ENCODE measurements around the gene INPP4B. TPM values are rescaled to one million over a fixed set of nuclear protein-coding genes. Genes with fewer than 3 reads are reported as not detected.
A peak's percentile ranks its signal among the peaks of the same experiment; 100 is the strongest.

The INPP4B gene
- polyA plus RNA-seq, 1 of the 3 experiments (the other 2 are of a cell fraction): 0.08 TPM

- POLR2A ChIA-PET: no interaction called here
- H3K9me3 ChIP-seq: no peaks in the 10 kb centered on the region
- H3K9ac ChIP-seq: no peak overlapping the region
- no peaks in the 10 kb centered on the region for H3K79me2 ChIP-seq (ENCODE audit: insufficient read depth)
- CTCF ChIA-PET: no interaction called here
- no peak overlapping the region for H3K4me3 ChIP-seq (ENCODE audit: low read depth in 2 of 2, low read length in 1 of 2)
- no peaks in the 10 kb centered on the region for H3K36me3 ChIP-seq (replicated peaks in 1 of 2; ENCODE audit: control insufficient read depth in 1 of 2, insufficient read depth in 2 of 2, low read length in 1 of 2)
- H3K27ac ChIP-seq (ENCODE audit: low read depth in 2 of 2, low read length in 1 of 2): no peak overlapping the region
- no peaks in the 10 kb centered on the region for H3K27me3 ChIP-seq (ENCODE audit: insufficient read depth)
- H3K4me2 ChIP-seq: no peak overlapping the region
- DNase-seq: no peak
- TF ChIP-seq RCOR1 (IDR thresholded peaks at IDR 0.05; ENCODE audit: low read length) (no peak), JUND (IDR thresholded peaks at IDR 0.05) (no peak), GATA2 (CRISPR knock-in tag; IDR thresholded peaks at IDR 0.05) (no peak), MXI1 (IDR thresholded peaks at IDR 0.05; ENCODE audit: low read depth, low read length) (no peak), RFX5 (IDR thresholded peaks at IDR 0.05; ENCODE audit: low read length) (no peak), FOXM1 (IDR thresholded peaks at IDR 0.05; ENCODE audit: low read depth) (no peak), USF2 (IDR thresholded peaks at IDR 0.05; ENCODE audit: borderline replicate concordance, low read depth, low read length) (no peak), SIN3A (IDR thresholded peaks at IDR 0.05; ENCODE audit: borderline replicate concordance, low read depth, low read length) (no peak), MAX (IDR thresholded peaks at IDR 0.05; ENCODE audit: low read depth) (no peak), ELF1 (IDR thresholded peaks at IDR 0.05) (no peak)
- H4K20me1 ChIP-seq (ENCODE audit: insufficient read depth): no peaks in the 10 kb centered on the region
- no peaks in the 10 kb centered on the region for H3F3A ChIP-seq (replicated peaks; ENCODE audit: insufficient read depth)
- no peaks in the 10 kb centered on the region for H3K4me1 ChIP-seq (ENCODE audit: control insufficient read depth in 1 of 2, insufficient read depth in 2 of 2, low read depth in 1 of 2, low read length in 1 of 2)
- H2AFZ ChIP-seq (ENCODE audit: low read depth): no peak overlapping the region
- no peaks in the 10 kb centered on the region for H3K9me2 ChIP-seq
Measured at GRCh38 chr4:142201041-142201440, 645.1 kb downstream of the INPP4B start.

- H3K9me2 ChIP-seq: no peaks in the 10 kb centered on the region
- H3K9me3 ChIP-seq: no peaks in the 10 kb centered on the region
- H3K4me3 ChIP-seq (ENCODE audit: low read depth in 2 of 2, low read length in 1 of 2): no peak overlapping the region
- H3F3A ChIP-seq (replicated peaks; ENCODE audit: insufficient read depth): no peaks in the 10 kb centered on the region
- 75% methylated on average over 2 of the region's 2 CpGs for WGBS (ENCODE audit: low lambda C conversion rate)
- ChIA-PET CTCF (no interaction called here), POLR2A (no interaction called here)
- TF ChIP-seq TCF12 (IDR thresholded peaks at IDR 0.05) (peak; percentile 25; the same call in 1 of the 2 replicates), JUND (IDR thresholded peaks at IDR 0.05) (no peak), NFIC (IDR thresholded peaks at IDR 0.05; ENCODE audit: borderline replicate concordance) (peak; percentile 48; the same call in 1 of the 2 replicates)
- H3K36me3 ChIP-seq (replicated peaks in 1 of 2; ENCODE audit: control insufficient read depth in 1 of 2, insufficient read depth in 2 of 2, low read length in 1 of 2): no peaks in the 10 kb centered on the region
- no peak overlapping the region for H3K9ac ChIP-seq
- no peaks in the 10 kb centered on the region for H3K4me1 ChIP-seq (ENCODE audit: control insufficient read depth in 1 of 2, insufficient read depth in 2 of 2, low read depth in 1 of 2, low read length in 1 of 2)
- no peak overlapping the region for H2AFZ ChIP-seq (ENCODE audit: low read depth)
- H3K79me2 ChIP-seq (ENCODE audit: insufficient read depth): no peaks in the 10 kb centered on the region
- H3K4me2 ChIP-seq: no peak overlapping the region; the same call in 1 of the 2 replicates
- H3K27ac ChIP-seq (ENCODE audit: low read depth in 2 of 2, low read length in 1 of 2): peak overlapping the region in 1 of 2 experiments; percentile 39; a peak in 1 of 4 replicates
- H3K27me3 ChIP-seq (ENCODE audit: insufficient read depth): no peaks in the 10 kb centered on the region
- no peak for DNase-seq
- no peaks in the 10 kb centered on the region for H4K20me1 ChIP-seq (ENCODE audit: insufficient read depth)
Measured at GRCh38 chr4:142194905-142195304, 651.2 kb downstream of the INPP4B start.

- ChIA-PET POLR2A (no interaction called here), CTCF (no interaction called here)
- no peak overlapping the region for H2AFZ ChIP-seq (ENCODE audit: low read depth)
- no peaks in the 10 kb centered on the region for H4K20me1 ChIP-seq (ENCODE audit: insufficient read depth)
- no peaks in the 10 kb centered on the region for H3K27me3 ChIP-seq (ENCODE audit: insufficient read depth)
- H3K9me2 ChIP-seq: no peaks in the 10 kb centered on the region
- H3K9ac ChIP-seq: no peak overlapping the region
- H3F3A ChIP-seq (replicated peaks; ENCODE audit: insufficient read depth): no peaks in the 10 kb centered on the region
- H3K4me1 ChIP-seq (ENCODE audit: control insufficient read depth in 1 of 2, insufficient read depth in 2 of 2, low read depth in 1 of 2, low read length in 1 of 2): no peaks in the 10 kb centered on the region
- no peak for DNase-seq
- H3K79me2 ChIP-seq (ENCODE audit: insufficient read depth): no peaks in the 10 kb centered on the region
- no peak overlapping the region for H3K4me2 ChIP-seq
- H3K36me3 ChIP-seq (replicated peaks in 1 of 2; ENCODE audit: control insufficient read depth in 1 of 2, insufficient read depth in 2 of 2, low read length in 1 of 2): no peaks in the 10 kb centered on the region
- H3K27ac ChIP-seq (ENCODE audit: low read depth in 2 of 2, low read length in 1 of 2): no peak overlapping the region
- no peaks in the 10 kb centered on the region for H3K9me3 ChIP-seq
- H3K4me3 ChIP-seq (ENCODE audit: low read depth in 2 of 2, low read length in 1 of 2): no peak overlapping the region
- WGBS (ENCODE audit: low lambda C conversion rate): 39% methylated on average over 3 of the region's 3 CpGs
- TF ChIP-seq EZH2phosphoT487 (IDR thresholded peaks at IDR 0.05; ENCODE audit: borderline replicate concordance, low read depth) (no peak), YY1 (IDR thresholded peaks at IDR 0.05; ENCODE audit: low read depth) (no peak), MXI1 (IDR thresholded peaks at IDR 0.05; ENCODE audit: low read depth, low read length) (no peak), MAX (IDR thresholded peaks at IDR 0.05; ENCODE audit: low read depth) (no peak), RXRA (IDR thresholded peaks at IDR 0.05; ENCODE audit: borderline replicate concordance, low read depth) (no peak), IRF3 (IDR thresholded peaks at IDR 0.05; ENCODE audit: low read depth, low read length) (no peak), JUND (IDR thresholded peaks at IDR 0.05) (no peak), ZBTB33 (IDR thresholded peaks at IDR 0.05; ENCODE audit: borderline replicate concordance, low read depth) (no peak), GABPA (IDR thresholded peaks at IDR 0.05; ENCODE audit: low read depth) (no peak), SIN3A (IDR thresholded peaks at IDR 0.05; ENCODE audit: borderline replicate concordance, low read depth, low read length) (no peak), TAF1 (IDR thresholded peaks at IDR 0.05; ENCODE audit: borderline replicate concordance, low read depth, low read length) (no peak), RAD21 (IDR thresholded peaks at IDR 0.05; ENCODE audit: low read length) (no peak)
Measured at GRCh38 chr4:142191901-142192300, 654.2 kb downstream of the INPP4B start.
